Measurements from ENCODE around the gene MAFG. TPM values are rescaled to one million over a fixed set of nuclear protein-coding genes. Genes with fewer than 3 reads are reported as not detected.
A peak's percentile ranks its signal among the peaks of the same experiment; 100 is the strongest.

Gene MAFG
- total RNA-seq, 1 donor from 2014 or later = 24.1 TPM

DNA sequence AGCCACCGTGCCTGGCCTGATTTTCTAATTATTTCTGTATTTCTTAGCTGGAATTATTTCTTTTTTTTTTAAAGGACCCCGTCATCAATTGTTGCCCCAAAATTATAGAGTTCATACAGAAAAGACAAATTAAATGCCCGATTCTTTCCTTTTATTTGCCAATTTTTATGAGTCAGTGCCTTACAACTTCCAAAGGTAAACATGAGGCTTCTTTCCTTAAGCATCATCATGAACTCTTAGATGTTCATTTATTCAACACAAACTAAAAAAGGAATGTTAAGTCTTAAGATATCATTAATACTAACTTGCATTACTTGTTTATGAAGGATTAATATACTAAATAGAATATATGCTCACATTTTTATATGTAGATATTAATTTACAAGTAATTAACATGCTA is 49.2 kb downstream of the MAFG start:
- H3K27ac Mint-ChIP-seq (ENCODE audit: unreplicated experiment) = no peak overlapping the region
- TF ChIP-seq, protein P1, sequence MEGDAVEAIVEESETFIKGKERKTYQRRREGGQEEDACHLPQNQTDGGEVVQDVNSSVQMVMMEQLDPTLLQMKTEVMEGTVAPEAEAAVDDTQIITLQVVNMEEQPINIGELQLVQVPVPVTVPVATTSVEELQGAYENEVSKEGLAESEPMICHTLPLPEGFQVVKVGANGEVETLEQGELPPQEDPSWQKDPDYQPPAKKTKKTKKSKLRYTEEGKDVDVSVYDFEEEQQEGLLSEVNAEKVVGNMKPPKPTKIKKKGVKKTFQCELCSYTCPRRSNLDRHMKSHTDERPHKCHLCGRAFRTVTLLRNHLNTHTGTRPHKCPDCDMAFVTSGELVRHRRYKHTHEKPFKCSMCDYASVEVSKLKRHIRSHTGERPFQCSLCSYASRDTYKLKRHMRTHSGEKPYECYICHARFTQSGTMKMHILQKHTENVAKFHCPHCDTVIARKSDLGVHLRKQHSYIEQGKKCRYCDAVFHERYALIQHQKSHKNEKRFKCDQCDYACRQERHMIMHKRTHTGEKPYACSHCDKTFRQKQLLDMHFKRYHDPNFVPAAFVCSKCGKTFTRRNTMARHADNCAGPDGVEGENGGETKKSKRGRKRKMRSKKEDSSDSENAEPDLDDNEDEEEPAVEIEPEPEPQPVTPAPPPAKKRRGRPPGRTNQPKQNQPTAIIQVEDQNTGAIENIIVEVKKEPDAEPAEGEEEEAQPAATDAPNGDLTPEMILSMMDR (conservative IDR thresholded peaks at IDR 0.05) = no peak
- H3K27me3 Mint-ChIP-seq (ENCODE audit: low read depth) = no peaks in the 10 kb centered on the region
- H3K4me3 Mint-ChIP-seq = peak overlapping the region; percentile 57
- H3K9me3 Mint-ChIP-seq = no peaks in the 10 kb centered on the region
- no peak for DNase-seq (ENCODE audit: low read depth, low spot score)
- no peaks in the 10 kb centered on the region for H3K4me1 Mint-ChIP-seq
- peaks cover 16% of the 10 kb centered on the region for H3K36me3 Mint-ChIP-seq (ENCODE audit: low read depth)

DNA sequence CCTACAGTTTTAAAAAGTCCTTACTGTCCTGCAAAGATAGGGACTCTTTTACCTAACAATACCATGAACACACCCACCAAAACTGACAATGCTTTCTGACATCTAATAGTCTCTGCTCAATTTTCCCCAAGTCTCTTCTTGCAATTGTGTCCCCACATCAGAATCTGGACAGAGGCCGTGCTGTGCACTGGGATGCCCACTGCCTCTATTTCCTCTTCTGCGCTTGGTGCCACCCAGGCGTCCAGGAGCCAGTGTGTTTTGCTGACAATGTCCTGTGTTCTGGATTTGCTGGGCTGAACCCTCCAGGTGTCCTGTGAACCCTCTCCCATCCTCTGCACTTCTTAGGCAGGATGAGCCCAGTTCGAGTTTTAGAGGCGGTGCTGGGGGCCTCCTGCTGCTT is 50.0 kb downstream of the MAFG start:
- H3K9me3 Mint-ChIP-seq = no peaks in the 10 kb centered on the region
- no peaks in the 10 kb centered on the region for H3K27me3 Mint-ChIP-seq (ENCODE audit: low read depth)
- peak overlapping the region; percentile 57 for H3K4me3 Mint-ChIP-seq
- no peak overlapping the region for H3K27ac Mint-ChIP-seq (ENCODE audit: unreplicated experiment)
- DNase-seq (ENCODE audit: low read depth, low spot score) = no peak
- H3K36me3 Mint-ChIP-seq (ENCODE audit: low read depth) = peaks cover 16% of the 10 kb centered on the region
- TF ChIP-seq, protein P1 (conservative IDR thresholded peaks at IDR 0.05) = no peak
- H3K4me1 Mint-ChIP-seq = peaks cover 5% of the 10 kb centered on the region

DNA sequence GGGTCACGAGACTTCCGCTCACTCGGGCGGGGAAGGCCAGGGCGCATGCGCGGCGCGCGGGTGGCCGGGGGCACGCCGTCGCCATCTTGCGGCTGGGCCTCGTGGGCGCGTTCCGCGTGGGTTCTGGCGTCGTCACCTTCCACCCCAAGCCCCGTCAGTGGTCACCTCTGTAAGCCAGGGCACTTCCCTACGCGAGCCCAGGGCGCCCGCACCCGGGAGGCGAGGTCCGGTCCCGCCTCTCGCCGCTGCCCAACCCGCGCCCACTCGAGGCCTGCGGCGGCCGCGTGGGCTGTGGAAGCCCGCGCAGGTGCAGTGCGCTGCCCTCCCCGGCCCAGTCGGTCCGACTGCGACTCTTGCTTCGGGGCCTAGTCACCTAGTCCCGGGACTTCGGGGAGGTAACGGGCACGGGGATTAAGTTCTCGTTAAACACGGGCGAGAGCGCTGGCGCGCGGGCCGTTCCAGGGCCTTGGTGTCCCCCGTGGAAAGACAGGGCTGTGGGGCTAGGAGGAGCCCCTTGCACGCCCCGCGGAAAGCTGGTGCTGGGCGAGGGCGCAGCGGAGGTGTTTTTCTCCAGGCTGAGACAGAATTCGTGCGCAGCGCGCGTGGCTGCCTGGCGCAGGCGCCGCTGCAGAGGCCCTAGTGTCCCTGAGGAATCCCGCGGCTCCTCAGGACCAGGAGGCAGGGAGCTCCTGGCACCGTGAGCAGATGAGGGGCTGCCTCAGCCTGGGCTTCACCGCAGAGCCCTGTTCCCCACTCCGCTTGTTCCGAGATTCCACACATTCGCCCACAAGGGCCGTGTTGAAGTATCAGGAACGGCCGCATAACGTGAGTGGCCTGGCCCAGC is 55.9 kb downstream of the MAFG start:
- Mint-ChIP-seq H3K27ac (ENCODE audit: unreplicated experiment) (peak overlapping the region; percentile 96), H3K27me3 (ENCODE audit: low read depth) (peaks cover 14% of the 10 kb centered on the region), H3K4me1 (peaks cover 27% of the 10 kb centered on the region), H3K36me3 (ENCODE audit: low read depth) (peaks cover 3% of the 10 kb centered on the region), H3K9me3 (no peaks in the 10 kb centered on the region), H3K4me3 (peak overlapping the region; percentile 91)
- peak; percentile 88 for DNase-seq (ENCODE audit: low read depth, low spot score)
- TF ChIP-seq, protein P1 (conservative IDR thresholded peaks at IDR 0.05) = peak; percentile 39

GRCh38 chr17:81870981-81871386 is 56.6 kb downstream of the MAFG start, which contains the start of gene ARHGDIA:
Gene ARHGDIA, minus strand, starts transcription at chr17:81871337. Its CDS starts 1,407 bp downstream, at chr17:81869930.
- TF ChIP-seq, protein P1 (conservative IDR thresholded peaks at IDR 0.05) = no peak
- H3K4me1 Mint-ChIP-seq = peaks cover 27% of the 10 kb centered on the region
- peaks cover 17% of the 10 kb centered on the region for H3K27me3 Mint-ChIP-seq (ENCODE audit: low read depth)
- H3K9me3 Mint-ChIP-seq = no peaks in the 10 kb centered on the region
- DNase-seq (ENCODE audit: low read depth, low spot score) = no peak
- peaks cover 3% of the 10 kb centered on the region for H3K36me3 Mint-ChIP-seq (ENCODE audit: low read depth)
- peak within 1 kb of the TSS; percentile 96 for H3K27ac Mint-ChIP-seq (ENCODE audit: unreplicated experiment)
- H3K4me3 Mint-ChIP-seq = peak within 1 kb of the TSS; percentile 94

DNA sequence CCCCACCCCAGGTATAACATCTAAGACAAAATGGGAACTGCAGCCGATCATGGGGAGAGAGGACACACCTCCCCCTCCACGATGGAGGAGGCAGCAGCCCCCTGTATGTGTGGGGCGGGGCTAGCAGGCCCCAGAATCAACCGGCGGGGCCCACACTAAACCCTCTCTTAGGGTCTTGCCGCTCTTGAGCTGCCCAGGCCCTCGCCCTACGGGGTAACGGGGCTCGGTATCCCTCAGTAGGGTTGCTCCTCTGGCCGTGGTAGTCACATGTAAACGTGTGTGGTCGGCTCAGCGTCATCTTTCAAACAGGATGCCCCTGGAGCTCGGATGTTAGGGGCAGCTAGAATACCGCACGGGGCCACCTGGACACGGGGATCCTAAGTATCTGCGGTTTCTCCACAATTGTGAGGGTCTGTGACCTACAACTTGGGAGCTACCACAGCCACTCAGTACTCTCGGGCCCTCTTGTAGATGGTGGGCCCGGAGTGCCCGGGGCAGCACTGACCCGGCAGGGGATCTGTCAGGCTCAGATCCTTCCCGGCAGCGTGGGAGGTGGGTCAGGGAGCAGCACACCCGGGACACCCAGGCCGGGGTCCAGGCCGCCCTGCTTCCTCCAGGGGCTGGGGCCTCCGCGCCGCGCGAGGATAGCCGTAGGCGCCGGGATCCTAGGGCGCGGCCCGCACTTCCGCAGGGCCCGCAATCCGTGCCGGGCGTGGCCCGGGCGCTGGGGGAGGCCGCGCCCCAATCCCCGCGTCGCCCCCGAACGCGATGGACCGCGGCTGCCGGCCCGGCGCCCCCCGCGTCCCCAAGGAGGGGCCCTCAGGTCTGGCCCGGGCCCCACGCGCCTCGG is 57.2 kb downstream of the MAFG start:
- Mint-ChIP-seq H3K27me3 (ENCODE audit: low read depth) (peaks cover 17% of the 10 kb centered on the region), H3K9me3 (no peaks in the 10 kb centered on the region), H3K4me3 (peak overlapping the region; percentile 94), H3K27ac (ENCODE audit: unreplicated experiment) (peak overlapping the region; percentile 93), H3K36me3 (ENCODE audit: low read depth) (peaks cover 3% of the 10 kb centered on the region), H3K4me1 (peaks cover 27% of the 10 kb centered on the region)
- TF ChIP-seq, protein P1 (conservative IDR thresholded peaks at IDR 0.05) = no peak
- no peak for DNase-seq (ENCODE audit: low read depth, low spot score)
